Left cardiac atrium (tissue), 4 donors: ENCODE data around the gene DOCK8. TPM values are rescaled to one million over a fixed set of nuclear protein-coding genes. Genes with fewer than 3 reads are reported as not detected.
"Not testable (repeated sequence)": the region's sequence is repeated elsewhere in the genome, so short reads cannot be mapped to it uniquely, and the experiment has no call there.

Experiments
- ATAC-seq, 2 donors: fragments of 200-7000 bp; cut with Tn5 transposase; one replicate each; pipeline ENCODE4 v1.9.1; 2020; ENCODE audit warnings: mild to moderate bottlenecking in 2 of 2, moderate library complexity in 2 of 2
- DNase-seq: peaks from one replicate; pipeline ENCODE4 v3.0.0-alpha.2; 2020
- intact Hi-C, 2 donors: fragments of 100-400 bp; cut with DNase I; formaldehyde crosslinking; loops; one replicate each; pipeline versions ENCODE4 v1.14.1 to v1.15.1; 2022 to 2023
- total RNA-seq, 2 donors: library from RNA; stranded (reverse); fragmentation: NEBNext Ultra II Directional; extraction: Animal tissue kit (Norgen Biotek cat#: 25700); gene quantifications; one replicate each; pipeline ENCODE4 v1.2.1, GENCODE V29; 2021
- donor health status: DM: no; HTN: yes; CAD: no.
- donor health status: DM: no; HTN: yes; CAD: no; lungs with severe emphysema.
- donor health status: DM: yes; HTN: yes; CAD: no.
- donor health status: Dilated cardiomyopathy.

The DOCK8 gene
- total RNA-seq, 2 donors from 2014 or later, result 5.5 to 14.9 TPM

- intact Hi-C loops, result no loop called here
- no peak for ATAC-seq
These were observed 8.5 kb downstream of the DOCK8 start for GRCh38 chr9:223152-223551.

GRCh38 chr9:224026-224425, 9.4 kb downstream of the DOCK8 start:
- no peak for DNase-seq
- intact Hi-C loops, result no loop called here
- no peak for ATAC-seq

More at GRCh38 chr9:223152-223551, 8.5 kb downstream of the DOCK8 start:
- DNase-seq, result no peak

- intact Hi-C loops, result no loop called here
- no peak for ATAC-seq
- no peak for DNase-seq
These were observed 10.2 kb downstream of the DOCK8 start for GRCh38 chr9:224582-225520.

GRCh38 chr9:227860-228259, 13.2 kb downstream of the DOCK8 start:
- ATAC-seq (peak in 1 of 2 donors; percentile 29), DNase-seq (no peak)
- intact Hi-C loops, result no loop called here

GRCh38 chr9:228929-229695, 14.4 kb downstream of the DOCK8 start:
- DNase-seq (no peak), ATAC-seq (no peak)
- intact Hi-C loops, result no loop called here

- intact Hi-C loops, ATAC-seq: not testable (repeated sequence)
These were observed 17.0 kb downstream of the DOCK8 start for GRCh38 chr9:231625-232024.

GRCh38 chr9:233708-234107, 19.0 kb downstream of the DOCK8 start:
- DNase-seq, intact Hi-C loops, ATAC-seq: not testable (repeated sequence)

More at GRCh38 chr9:231625-232024, 17.0 kb downstream of the DOCK8 start:
- DNase-seq, result not testable (repeated sequence)

GRCh38 chr9:237141-237857, 22.6 kb downstream of the DOCK8 start:
- DNase-seq (no peak), ATAC-seq (no peak)
- intact Hi-C loops, result no loop called here

- intact Hi-C loops, result no loop called here
- ATAC-seq, result no peak
- no peak for DNase-seq
These were observed 23.2 kb downstream of the DOCK8 start for GRCh38 chr9:237858-238345.

GRCh38 chr9:242461-243080, 27.9 kb downstream of the DOCK8 start:
- intact Hi-C loops, result no loop called here
- no peak for DNase-seq
- ATAC-seq, result no peak

GRCh38 chr9:248278-248961, 33.8 kb downstream of the DOCK8 start:
- ATAC-seq (no peak), DNase-seq (no peak)
- intact Hi-C loops, result no loop called here

- ATAC-seq (no peak), DNase-seq (no peak)
- intact Hi-C loops, result no loop called here
These were observed 34.4 kb downstream of the DOCK8 start for GRCh38 chr9:249025-249424.

- intact Hi-C loops, result no loop called here
- no peak for DNase-seq
- ATAC-seq, result no peak
These were observed 35.4 kb downstream of the DOCK8 start for GRCh38 chr9:250039-250438.

GRCh38 chr9:250625-251024, 36.0 kb downstream of the DOCK8 start:
- intact Hi-C loops, result no loop called here
- DNase-seq, result no peak
- no peak for ATAC-seq

- ATAC-seq, result no peak
- intact Hi-C loops, result no loop called here
- DNase-seq, result no peak
These were observed 36.7 kb downstream of the DOCK8 start for GRCh38 chr9:251398-251797.

- intact Hi-C loops, result no loop called here
- ATAC-seq, result no peak
- DNase-seq, result no peak
These were observed 38.9 kb downstream of the DOCK8 start for GRCh38 chr9:253539-253938.

- DNase-seq (no peak), ATAC-seq (no peak)
- intact Hi-C loops, result no loop called here
These were observed 39.9 kb downstream of the DOCK8 start for GRCh38 chr9:254516-254915.

GRCh38 chr9:257957-258356, 43.3 kb downstream of the DOCK8 start:
- intact Hi-C loops, result no loop called here
- DNase-seq (no peak), ATAC-seq (peak in 1 of 2 donors; percentile 48)
